ENCODE measurements around the gene NPB.

NPB gene

GRCh38 chr17:81931189-81931556, 29.1 kb downstream of the NPB start:
- H3K27me3 Mint-ChIP-seq = peaks cover 45% of the 10 kb centered on the region
- ATAC-seq (replicated peaks; ENCODE audit: extremely low read depth, poor library complexity, severe bottlenecking) (no peak), DNase-seq (ENCODE audit: low spot score in 2 of 2) (no peak)
- peaks cover 6% of the 10 kb centered on the region for H3K36me3 Mint-ChIP-seq (ENCODE audit: insufficient read depth)
- no peaks in the 10 kb centered on the region for H3K9me3 Mint-ChIP-seq
- no peak overlapping the region for H3K4me3 Mint-ChIP-seq
- no peak overlapping the region for H3K27ac Mint-ChIP-seq (ENCODE audit: low read depth)
- H3K4me1 Mint-ChIP-seq = peaks cover 13% of the 10 kb centered on the region

- peaks cover 45% of the 10 kb centered on the region for H3K27me3 Mint-ChIP-seq
- H3K4me3 Mint-ChIP-seq = no peak overlapping the region
- H3K36me3 Mint-ChIP-seq (ENCODE audit: insufficient read depth) = peaks cover 2% of the 10 kb centered on the region
- H3K9me3 Mint-ChIP-seq = no peaks in the 10 kb centered on the region
- DNase-seq (ENCODE audit: low spot score in 2 of 2) = no peak
- H3K4me1 Mint-ChIP-seq = peaks cover 7% of the 10 kb centered on the region
- H3K27ac Mint-ChIP-seq (ENCODE audit: low read depth) = no peak overlapping the region
- ATAC-seq (replicated peaks; ENCODE audit: extremely low read depth, poor library complexity, severe bottlenecking) = no peak
These were observed 29.7 kb downstream of the NPB start for GRCh38 chr17:81931557-81932332.

- Mint-ChIP-seq H3K27me3 (peaks cover 45% of the 10 kb centered on the region), H3K4me1 (peaks cover 8% of the 10 kb centered on the region), H3K4me3 (no peak overlapping the region), H3K27ac (ENCODE audit: low read depth) (no peak overlapping the region), H3K36me3 (ENCODE audit: insufficient read depth) (peaks cover 2% of the 10 kb centered on the region), H3K9me3 (no peaks in the 10 kb centered on the region)
- DNase-seq (ENCODE audit: low spot score in 2 of 2) = no peak
- ATAC-seq (replicated peaks; ENCODE audit: extremely low read depth, poor library complexity, severe bottlenecking) = no peak
These were observed 30.4 kb downstream of the NPB start for GRCh38 chr17:81932333-81932983.

- peaks cover 1% of the 10 kb centered on the region for H3K36me3 Mint-ChIP-seq (ENCODE audit: insufficient read depth)
- no peak for ATAC-seq (replicated peaks; ENCODE audit: extremely low read depth, poor library complexity, severe bottlenecking)
- H3K9me3 Mint-ChIP-seq = no peaks in the 10 kb centered on the region
- peaks cover 45% of the 10 kb centered on the region for H3K27me3 Mint-ChIP-seq
- H3K4me3 Mint-ChIP-seq = no peak overlapping the region
- H3K27ac Mint-ChIP-seq (ENCODE audit: low read depth) = peak overlapping the region; percentile 60
- no peak for DNase-seq (ENCODE audit: low spot score in 2 of 2)
- peaks cover 12% of the 10 kb centered on the region for H3K4me1 Mint-ChIP-seq
These were observed 31.2 kb downstream of the NPB start for GRCh38 chr17:81933178-81933699.

GRCh38 chr17:81934098-81934757, 32.2 kb downstream of the NPB start:
- Mint-ChIP-seq H3K4me3 (no peak overlapping the region), H3K27ac (ENCODE audit: low read depth) (peak overlapping the region; percentile 60), H3K27me3 (peaks cover 45% of the 10 kb centered on the region), H3K9me3 (no peaks in the 10 kb centered on the region), H3K4me1 (peaks cover 12% of the 10 kb centered on the region), H3K36me3 (ENCODE audit: insufficient read depth) (peaks cover 1% of the 10 kb centered on the region)
- no peak for DNase-seq (ENCODE audit: low spot score in 2 of 2)
- no peak for ATAC-seq (replicated peaks; ENCODE audit: extremely low read depth, poor library complexity, severe bottlenecking)

GRCh38 chr17:81934850-81935708, 33.0 kb downstream of the NPB start:
- peaks cover 12% of the 10 kb centered on the region for H3K4me1 Mint-ChIP-seq
- no peak overlapping the region for H3K27ac Mint-ChIP-seq (ENCODE audit: low read depth)
- ATAC-seq (replicated peaks; ENCODE audit: extremely low read depth, poor library complexity, severe bottlenecking) (no peak), DNase-seq (ENCODE audit: low spot score in 2 of 2) (no peak)
- peaks cover 1% of the 10 kb centered on the region for H3K36me3 Mint-ChIP-seq (ENCODE audit: insufficient read depth)
- no peaks in the 10 kb centered on the region for H3K9me3 Mint-ChIP-seq
- H3K27me3 Mint-ChIP-seq = peaks cover 43% of the 10 kb centered on the region
- peak overlapping the region; percentile 55 for H3K4me3 Mint-ChIP-seq

GRCh38 chr17:81935709-81936084, 33.7 kb downstream of the NPB start:
- no peak overlapping the region for H3K27ac Mint-ChIP-seq (ENCODE audit: low read depth)
- H3K27me3 Mint-ChIP-seq = peaks cover 43% of the 10 kb centered on the region
- ATAC-seq (replicated peaks; ENCODE audit: extremely low read depth, poor library complexity, severe bottlenecking) = no peak
- DNase-seq (ENCODE audit: low spot score in 2 of 2) = no peak
- H3K36me3 Mint-ChIP-seq (ENCODE audit: insufficient read depth) = peaks cover 1% of the 10 kb centered on the region
- H3K4me3 Mint-ChIP-seq = peak overlapping the region; percentile 55
- H3K4me1 Mint-ChIP-seq = peaks cover 12% of the 10 kb centered on the region
- H3K9me3 Mint-ChIP-seq = no peaks in the 10 kb centered on the region

- H3K9me3 Mint-ChIP-seq = no peaks in the 10 kb centered on the region
- DNase-seq (ENCODE audit: low spot score in 2 of 2) = no peak
- H3K4me3 Mint-ChIP-seq = no peak overlapping the region
- H3K27ac Mint-ChIP-seq (ENCODE audit: low read depth) = no peak overlapping the region
- ATAC-seq (replicated peaks; ENCODE audit: extremely low read depth, poor library complexity, severe bottlenecking) = no peak
- H3K27me3 Mint-ChIP-seq = peaks cover 18% of the 10 kb centered on the region
- H3K4me1 Mint-ChIP-seq = peaks cover 5% of the 10 kb centered on the region
- peaks cover 1% of the 10 kb centered on the region for H3K36me3 Mint-ChIP-seq (ENCODE audit: insufficient read depth)
These were observed 37.2 kb downstream of the NPB start for GRCh38 chr17:81939218-81939617.

GRCh38 chr17:81939881-81940385, 37.9 kb downstream of the NPB start:
- Mint-ChIP-seq H3K4me1 (peaks cover 5% of the 10 kb centered on the region), H3K27ac (ENCODE audit: low read depth) (no peak overlapping the region), H3K9me3 (no peaks in the 10 kb centered on the region), H3K36me3 (ENCODE audit: insufficient read depth) (peaks cover 1% of the 10 kb centered on the region), H3K27me3 (peaks cover 18% of the 10 kb centered on the region), H3K4me3 (no peak overlapping the region)
- DNase-seq (ENCODE audit: low spot score in 2 of 2) (no peak), ATAC-seq (replicated peaks; ENCODE audit: extremely low read depth, poor library complexity, severe bottlenecking) (no peak)

- H3K9me3 Mint-ChIP-seq = no peaks in the 10 kb centered on the region
- ATAC-seq (replicated peaks; ENCODE audit: extremely low read depth, poor library complexity, severe bottlenecking) (no peak), DNase-seq (ENCODE audit: low spot score in 2 of 2) (no peak)
- no peak overlapping the region for H3K27ac Mint-ChIP-seq (ENCODE audit: low read depth)
- peaks cover 18% of the 10 kb centered on the region for H3K27me3 Mint-ChIP-seq
- peaks cover 5% of the 10 kb centered on the region for H3K4me1 Mint-ChIP-seq
- no peak overlapping the region for H3K4me3 Mint-ChIP-seq
- peaks cover 1% of the 10 kb centered on the region for H3K36me3 Mint-ChIP-seq (ENCODE audit: insufficient read depth)
These were observed 38.8 kb downstream of the NPB start for GRCh38 chr17:81940538-81941483.

GRCh38 chr17:81941484-81942166, 39.6 kb downstream of the NPB start:
- H3K4me3 Mint-ChIP-seq = no peak overlapping the region
- no peaks in the 10 kb centered on the region for H3K9me3 Mint-ChIP-seq
- DNase-seq (ENCODE audit: low spot score in 2 of 2) = no peak
- ATAC-seq (replicated peaks; ENCODE audit: extremely low read depth, poor library complexity, severe bottlenecking) = no peak
- peaks cover 5% of the 10 kb centered on the region for H3K4me1 Mint-ChIP-seq
- peaks cover 1% of the 10 kb centered on the region for H3K36me3 Mint-ChIP-seq (ENCODE audit: insufficient read depth)
- peaks cover 18% of the 10 kb centered on the region for H3K27me3 Mint-ChIP-seq
- no peak overlapping the region for H3K27ac Mint-ChIP-seq (ENCODE audit: low read depth)

All from central memory CD8-positive, alpha-beta T cell (primary cell).